Measurements from ENCODE around the gene EXOC6B. TPM values are rescaled to one million over a fixed set of nuclear protein-coding genes. Genes with fewer than 3 reads are reported as not detected.

Gene EXOC6B
- total RNA-seq, 1 donor: 9.0 TPM

GRCh38 chr2:72162574-72162973 is 663.3 kb downstream of the EXOC6B start:
- H3K9me3 ChIP-seq (ENCODE audit: low read depth, low read length): no peaks in the 10 kb centered on the region

GRCh38 chr2:72159211-72159993 is 666.4 kb downstream of the EXOC6B start:
- H3K27me3 ChIP-seq (ENCODE audit: insufficient read depth, low read length): no peaks in the 10 kb centered on the region
- no peaks in the 10 kb centered on the region for H3K9me3 ChIP-seq (ENCODE audit: low read depth, low read length)
- no peaks in the 10 kb centered on the region for H3K4me1 ChIP-seq (ENCODE audit: insufficient read depth, low read length)
- no peak overlapping the region for H3K4me3 ChIP-seq (ENCODE audit: low read length)

More at GRCh38 chr2:72162574-72162973, 663.3 kb downstream of the EXOC6B start:
- Histone ChIP-seq H3K27me3 (ENCODE audit: insufficient read depth, low read length) (peaks cover 7% of the 10 kb centered on the region), H3K4me3 (ENCODE audit: low read length) (no peak overlapping the region), H3K4me1 (ENCODE audit: insufficient read depth, low read length) (no peaks in the 10 kb centered on the region)

GRCh38 chr2:72157871-72158771 is 667.7 kb downstream of the EXOC6B start:
- no peak overlapping the region for H3K4me3 ChIP-seq (ENCODE audit: low read length)
- no peaks in the 10 kb centered on the region for H3K27me3 ChIP-seq (ENCODE audit: insufficient read depth, low read length)
- no peaks in the 10 kb centered on the region for H3K4me1 ChIP-seq (ENCODE audit: insufficient read depth, low read length)
- H3K9me3 ChIP-seq (ENCODE audit: low read depth, low read length): no peaks in the 10 kb centered on the region

- Histone ChIP-seq H3K4me3 (ENCODE audit: low read length) (no peak overlapping the region), H3K27me3 (ENCODE audit: insufficient read depth, low read length) (peaks cover 4% of the 10 kb centered on the region), H3K9me3 (ENCODE audit: low read depth, low read length) (no peaks in the 10 kb centered on the region), H3K4me1 (ENCODE audit: insufficient read depth, low read length) (no peaks in the 10 kb centered on the region)
Observed at GRCh38 chr2:72156872-72157271, 669.0 kb downstream of the EXOC6B start.

- Histone ChIP-seq H3K9me3 (ENCODE audit: low read depth, low read length) (no peaks in the 10 kb centered on the region), H3K4me3 (ENCODE audit: low read length) (no peak overlapping the region), H3K27me3 (ENCODE audit: insufficient read depth, low read length) (peaks cover 12% of the 10 kb centered on the region), H3K4me1 (ENCODE audit: insufficient read depth, low read length) (no peaks in the 10 kb centered on the region)
Observed at GRCh38 chr2:72155737-72156136, 670.1 kb downstream of the EXOC6B start.

GRCh38 chr2:72155151-72155550 is 670.7 kb downstream of the EXOC6B start:
- Histone ChIP-seq H3K9me3 (ENCODE audit: low read depth, low read length) (no peaks in the 10 kb centered on the region), H3K4me1 (ENCODE audit: insufficient read depth, low read length) (peaks cover 2% of the 10 kb centered on the region), H3K27me3 (ENCODE audit: insufficient read depth, low read length) (peaks cover 18% of the 10 kb centered on the region), H3K4me3 (ENCODE audit: low read length) (no peak overlapping the region)

GRCh38 chr2:72154386-72154975 is 671.4 kb downstream of the EXOC6B start:
- H3K4me3 ChIP-seq (ENCODE audit: low read length): no peak overlapping the region
- H3K27me3 ChIP-seq (ENCODE audit: insufficient read depth, low read length): peaks cover 24% of the 10 kb centered on the region
- H3K9me3 ChIP-seq (ENCODE audit: low read depth, low read length): no peaks in the 10 kb centered on the region
- peaks cover 8% of the 10 kb centered on the region for H3K4me1 ChIP-seq (ENCODE audit: insufficient read depth, low read length)

GRCh38 chr2:72153924-72154323 is 671.9 kb downstream of the EXOC6B start:
- peaks cover 13% of the 10 kb centered on the region for H3K4me1 ChIP-seq (ENCODE audit: insufficient read depth, low read length)
- H3K27me3 ChIP-seq (ENCODE audit: insufficient read depth, low read length): peaks cover 29% of the 10 kb centered on the region
- H3K4me3 ChIP-seq (ENCODE audit: low read length): no peak overlapping the region
- no peaks in the 10 kb centered on the region for H3K9me3 ChIP-seq (ENCODE audit: low read depth, low read length)

- peaks cover 29% of the 10 kb centered on the region for H3K27me3 ChIP-seq (ENCODE audit: insufficient read depth, low read length)
- H3K9me3 ChIP-seq (ENCODE audit: low read depth, low read length): no peaks in the 10 kb centered on the region
- H3K4me3 ChIP-seq (ENCODE audit: low read length): no peak overlapping the region
- H3K4me1 ChIP-seq (ENCODE audit: insufficient read depth, low read length): peaks cover 13% of the 10 kb centered on the region
Observed at GRCh38 chr2:72153026-72153791, 672.6 kb downstream of the EXOC6B start.

GRCh38 chr2:72150861-72151356 is 674.9 kb downstream of the EXOC6B start:
- Histone ChIP-seq H3K4me3 (ENCODE audit: low read length) (no peak overlapping the region), H3K9me3 (ENCODE audit: low read depth, low read length) (no peaks in the 10 kb centered on the region), H3K4me1 (ENCODE audit: insufficient read depth, low read length) (peaks cover 25% of the 10 kb centered on the region), H3K27me3 (ENCODE audit: insufficient read depth, low read length) (peaks cover 50% of the 10 kb centered on the region)

- Histone ChIP-seq H3K9me3 (ENCODE audit: low read depth, low read length) (no peaks in the 10 kb centered on the region), H3K4me3 (ENCODE audit: low read length) (no peak overlapping the region), H3K4me1 (ENCODE audit: insufficient read depth, low read length) (peaks cover 29% of the 10 kb centered on the region), H3K27me3 (ENCODE audit: insufficient read depth, low read length) (peaks cover 56% of the 10 kb centered on the region)
Observed at GRCh38 chr2:72150157-72150860, 675.5 kb downstream of the EXOC6B start.

- H3K27me3 ChIP-seq (ENCODE audit: insufficient read depth, low read length): peaks cover 62% of the 10 kb centered on the region
- H3K4me1 ChIP-seq (ENCODE audit: insufficient read depth, low read length): peaks cover 35% of the 10 kb centered on the region
- no peaks in the 10 kb centered on the region for H3K9me3 ChIP-seq (ENCODE audit: low read depth, low read length)
- no peak overlapping the region for H3K4me3 ChIP-seq (ENCODE audit: low read length)
Observed at GRCh38 chr2:72149556-72150156, 676.2 kb downstream of the EXOC6B start.

- H3K9me3 ChIP-seq (ENCODE audit: low read depth, low read length): no peaks in the 10 kb centered on the region
- H3K4me3 ChIP-seq (ENCODE audit: low read length): no peak overlapping the region
- H3K27me3 ChIP-seq (ENCODE audit: insufficient read depth, low read length): peaks cover 66% of the 10 kb centered on the region
- H3K4me1 ChIP-seq (ENCODE audit: insufficient read depth, low read length): peaks cover 35% of the 10 kb centered on the region
Observed at GRCh38 chr2:72148837-72149555, 676.8 kb downstream of the EXOC6B start.

All from mononuclear cell (primary cell).